ENCODE data around the gene KANSL1L.
A peak's percentile ranks its signal among the peaks of the same experiment; 100 is the strongest.

KANSL1L gene

DNA sequence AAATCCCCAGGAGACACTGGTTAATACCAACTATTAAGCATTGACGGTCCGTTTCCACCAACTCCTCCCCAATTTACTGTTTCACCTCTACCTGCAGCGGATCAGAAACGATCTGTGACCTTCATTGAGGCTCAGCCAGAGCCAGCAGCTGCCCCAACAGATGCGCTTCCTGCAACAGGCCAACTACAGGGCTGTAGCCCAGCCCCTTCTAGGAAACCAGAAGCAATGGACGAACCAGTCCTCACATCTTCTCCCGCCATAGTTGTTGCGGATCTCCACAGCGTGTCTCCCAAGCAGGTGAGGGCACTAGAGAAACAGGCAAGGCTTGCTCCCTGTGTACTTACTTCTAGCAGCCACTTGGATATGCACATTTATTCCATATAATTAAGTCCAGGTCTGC lies 177.2 kb downstream of the KANSL1L start:
- Histone ChIP-seq H4K20me1 (ENCODE audit: insufficient read depth, low read length) (no peaks in the 10 kb centered on the region), H3K27ac (ENCODE audit: low read length) (no peak overlapping the region), H3K4me1 (ENCODE audit: low read length) (peaks cover 7% of the 10 kb centered on the region; the same call in 1 of the 2 replicates), H3K79me2 (ENCODE audit: low read length) (no peaks in the 10 kb centered on the region), H3K9ac (ENCODE audit: low read length) (no peak overlapping the region), H2AFZ (ENCODE audit: low read depth, low read length) (no peak overlapping the region), H3K4me2 (ENCODE audit: low read length) (no peak overlapping the region), H3K4me3 (ENCODE audit: low read length) (no peak overlapping the region), H3K9me3 (ENCODE audit: insufficient read depth, low read length) (no peaks in the 10 kb centered on the region), H3K27me3 (ENCODE audit: low read depth, low read length) (no peaks in the 10 kb centered on the region), H3K36me3 (replicated peaks; ENCODE audit: low read depth, low read length) (no peaks in the 10 kb centered on the region)
- TF ChIP-seq, protein P1, sequence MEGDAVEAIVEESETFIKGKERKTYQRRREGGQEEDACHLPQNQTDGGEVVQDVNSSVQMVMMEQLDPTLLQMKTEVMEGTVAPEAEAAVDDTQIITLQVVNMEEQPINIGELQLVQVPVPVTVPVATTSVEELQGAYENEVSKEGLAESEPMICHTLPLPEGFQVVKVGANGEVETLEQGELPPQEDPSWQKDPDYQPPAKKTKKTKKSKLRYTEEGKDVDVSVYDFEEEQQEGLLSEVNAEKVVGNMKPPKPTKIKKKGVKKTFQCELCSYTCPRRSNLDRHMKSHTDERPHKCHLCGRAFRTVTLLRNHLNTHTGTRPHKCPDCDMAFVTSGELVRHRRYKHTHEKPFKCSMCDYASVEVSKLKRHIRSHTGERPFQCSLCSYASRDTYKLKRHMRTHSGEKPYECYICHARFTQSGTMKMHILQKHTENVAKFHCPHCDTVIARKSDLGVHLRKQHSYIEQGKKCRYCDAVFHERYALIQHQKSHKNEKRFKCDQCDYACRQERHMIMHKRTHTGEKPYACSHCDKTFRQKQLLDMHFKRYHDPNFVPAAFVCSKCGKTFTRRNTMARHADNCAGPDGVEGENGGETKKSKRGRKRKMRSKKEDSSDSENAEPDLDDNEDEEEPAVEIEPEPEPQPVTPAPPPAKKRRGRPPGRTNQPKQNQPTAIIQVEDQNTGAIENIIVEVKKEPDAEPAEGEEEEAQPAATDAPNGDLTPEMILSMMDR (IDR thresholded peaks at IDR 0.05; ENCODE audit: low read depth, low read length), result no peak
- no peak for TF ChIP-seq EZH2phosphoT487 (IDR thresholded peaks at IDR 0.05; ENCODE audit: low read depth)

GRCh38 chr2:209990838-209991237 lies 180.4 kb downstream of the KANSL1L start:
- Histone ChIP-seq H3K4me3 (ENCODE audit: low read length) (no peak overlapping the region), H3K36me3 (replicated peaks; ENCODE audit: low read depth, low read length) (no peaks in the 10 kb centered on the region), H3K9ac (ENCODE audit: low read length) (no peak overlapping the region), H3K27ac (ENCODE audit: low read length) (no peak overlapping the region), H3K79me2 (ENCODE audit: low read length) (no peaks in the 10 kb centered on the region), H3K27me3 (ENCODE audit: low read depth, low read length) (no peaks in the 10 kb centered on the region), H4K20me1 (ENCODE audit: insufficient read depth, low read length) (no peaks in the 10 kb centered on the region), H3K4me2 (ENCODE audit: low read length) (no peak overlapping the region), H3K4me1 (ENCODE audit: low read length) (peaks cover 7% of the 10 kb centered on the region; the same call in 1 of the 2 replicates), H2AFZ (ENCODE audit: low read depth, low read length) (no peak overlapping the region), H3K9me3 (ENCODE audit: insufficient read depth, low read length) (no peaks in the 10 kb centered on the region)
- TF ChIP-seq EZH2phosphoT487 (IDR thresholded peaks at IDR 0.05; ENCODE audit: low read depth), result no peak
- TF ChIP-seq, protein P1 (IDR thresholded peaks at IDR 0.05; ENCODE audit: low read depth, low read length), result no peak

DNA sequence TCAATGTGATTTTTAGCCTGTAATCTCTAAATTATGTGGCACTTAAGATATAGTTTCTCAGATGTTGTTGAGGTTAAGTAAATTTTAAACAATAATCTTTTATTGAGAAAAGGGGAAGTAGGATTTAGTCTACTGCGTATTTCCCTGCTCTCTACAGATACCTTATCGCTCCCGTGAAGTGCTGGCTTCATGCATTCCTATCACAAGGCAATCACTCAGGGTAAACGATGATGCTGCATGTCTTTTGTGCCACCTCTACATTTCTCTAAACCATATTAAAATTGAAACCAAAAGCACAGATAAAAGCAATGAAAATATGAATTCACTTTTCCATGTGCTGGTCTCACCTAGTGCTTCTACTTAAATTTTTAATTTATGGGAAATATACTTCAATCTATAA lies 183.2 kb downstream of the KANSL1L start:
- peak overlapping the region; percentile 35 for H3K4me2 ChIP-seq (ENCODE audit: low read length)
- H2AFZ ChIP-seq (ENCODE audit: low read depth, low read length), result no peak overlapping the region
- H3K36me3 ChIP-seq (replicated peaks; ENCODE audit: low read depth, low read length), result no peaks in the 10 kb centered on the region
- no peaks in the 10 kb centered on the region for H3K9me3 ChIP-seq (ENCODE audit: insufficient read depth, low read length)
- no peaks in the 10 kb centered on the region for H4K20me1 ChIP-seq (ENCODE audit: insufficient read depth, low read length)
- H3K79me2 ChIP-seq (ENCODE audit: low read length), result no peaks in the 10 kb centered on the region
- H3K4me3 ChIP-seq (ENCODE audit: low read length), result no peak overlapping the region
- H3K27me3 ChIP-seq (ENCODE audit: low read depth, low read length), result no peaks in the 10 kb centered on the region
- TF ChIP-seq, protein P1 (IDR thresholded peaks at IDR 0.05; ENCODE audit: low read depth, low read length), result no peak
- no peak for TF ChIP-seq EZH2phosphoT487 (IDR thresholded peaks at IDR 0.05; ENCODE audit: low read depth)
- no peak overlapping the region for H3K9ac ChIP-seq (ENCODE audit: low read length)
- H3K4me1 ChIP-seq (ENCODE audit: low read length), result peaks cover 7% of the 10 kb centered on the region; the same call in 1 of the 2 replicates
- H3K27ac ChIP-seq (ENCODE audit: low read length), result no peak overlapping the region

- Histone ChIP-seq H3K4me3 (ENCODE audit: low read length) (no peak overlapping the region), H3K27me3 (ENCODE audit: low read depth, low read length) (no peaks in the 10 kb centered on the region), H3K9me3 (ENCODE audit: insufficient read depth, low read length) (no peaks in the 10 kb centered on the region), H3K9ac (ENCODE audit: low read length) (no peak overlapping the region), H3K79me2 (ENCODE audit: low read length) (no peaks in the 10 kb centered on the region), H4K20me1 (ENCODE audit: insufficient read depth, low read length) (no peaks in the 10 kb centered on the region), H3K27ac (ENCODE audit: low read length) (no peak overlapping the region), H3K4me2 (ENCODE audit: low read length) (no peak overlapping the region), H2AFZ (ENCODE audit: low read depth, low read length) (no peak overlapping the region), H3K4me1 (ENCODE audit: low read length) (peaks cover 7% of the 10 kb centered on the region; the same call in 1 of the 2 replicates), H3K36me3 (replicated peaks; ENCODE audit: low read depth, low read length) (no peaks in the 10 kb centered on the region)
- TF ChIP-seq, protein P1 (IDR thresholded peaks at IDR 0.05; ENCODE audit: low read depth, low read length), result no peak
- TF ChIP-seq EZH2phosphoT487 (IDR thresholded peaks at IDR 0.05; ENCODE audit: low read depth), result no peak
These were observed 184.8 kb downstream of the KANSL1L start for GRCh38 chr2:209986415-209986814.
